GM10248 (cell line): Measurements from ENCODE around the gene TFRC.

ENCODE experiments used
- CTCF ChIA-PET: fragments of 300-600 bp; sonication (Branson Sonifier 250); formaldehyde crosslinking; extraction: SDS; loops from one replicate; lab custom pipeline; 2021; ENCODE audit warnings: antibody characterized with exemption; lab: Yijun Ruan, JAX
- POLR2A ChIA-PET: fragments of 350-650 bp; sonication (Branson Sonifier 250); formaldehyde crosslinking; extraction: SDS; loops from one replicate; lab custom pipeline; 2020; ENCODE audit warnings: antibody characterized with exemption; lab: Yijun Ruan, JAX
- DNase-seq: peaks from one replicate; pipeline ENCODE4 v3.0.0; 2012; ENCODE audit errors: extremely low spot score
- TF ChIP-seq, protein P1 (sequence below): IDR thresholded peaks from 2 replicates; pipeline ENCODE4 v1.5.1; 2012; ENCODE audit warnings: mild to moderate bottlenecking, low read depth; ENCODE audit errors: extremely low read depth, missing control alignments, control extremely low read depth

The TFRC gene

DNA sequence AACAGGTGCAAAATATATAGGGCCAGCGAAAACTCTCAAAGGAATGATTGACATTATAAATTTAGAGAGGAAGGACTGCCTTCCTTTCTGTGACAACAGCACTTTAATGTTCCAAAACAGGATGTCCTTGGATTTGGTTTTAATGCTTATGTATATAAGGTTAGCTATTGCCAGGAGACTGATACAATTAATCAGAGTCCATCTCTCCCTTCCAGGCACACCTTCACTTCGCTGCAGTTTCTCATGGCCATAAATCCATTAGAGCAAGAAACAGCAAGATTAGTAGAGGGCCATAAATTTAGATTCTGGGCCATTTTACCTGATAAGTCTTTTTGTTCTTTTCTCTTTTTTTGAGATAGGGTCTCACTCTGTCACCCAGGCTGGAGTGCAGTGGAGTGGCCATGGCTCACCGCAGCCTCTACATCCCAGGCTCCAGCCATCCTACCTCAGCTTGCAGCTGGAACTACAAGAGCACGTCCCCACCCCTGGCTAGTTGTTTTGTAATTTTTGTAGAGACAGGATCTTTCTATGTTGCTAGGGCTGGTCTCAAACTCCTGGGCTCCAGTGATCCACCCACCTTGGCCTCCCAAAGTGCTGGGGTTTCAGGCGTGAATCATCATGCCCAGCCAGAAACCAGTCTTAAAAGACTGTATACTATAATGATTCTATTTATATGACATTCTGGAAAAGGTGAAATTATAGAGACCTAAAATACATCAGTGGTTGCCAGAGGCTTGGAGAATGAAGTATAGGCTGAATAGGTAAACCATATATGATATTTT, 15.7 kb upstream of the TFRC start:
- ChIA-PET POLR2A (interaction anchor here (1.2 to 1.9 kb wide), 4 partner anchors 11 to 84 kb away, joined by 3 to 6 read pairs (median 4); no protein-coding TSS in a partner anchor), CTCF (interaction anchor here (1.0 to 5.2 kb wide), 7 partner anchors 8 to 100 kb away, joined by 3 to 20 read pairs (median 5); no protein-coding TSS in a partner anchor)
- no peak for DNase-seq
- TF ChIP-seq, protein P1, sequence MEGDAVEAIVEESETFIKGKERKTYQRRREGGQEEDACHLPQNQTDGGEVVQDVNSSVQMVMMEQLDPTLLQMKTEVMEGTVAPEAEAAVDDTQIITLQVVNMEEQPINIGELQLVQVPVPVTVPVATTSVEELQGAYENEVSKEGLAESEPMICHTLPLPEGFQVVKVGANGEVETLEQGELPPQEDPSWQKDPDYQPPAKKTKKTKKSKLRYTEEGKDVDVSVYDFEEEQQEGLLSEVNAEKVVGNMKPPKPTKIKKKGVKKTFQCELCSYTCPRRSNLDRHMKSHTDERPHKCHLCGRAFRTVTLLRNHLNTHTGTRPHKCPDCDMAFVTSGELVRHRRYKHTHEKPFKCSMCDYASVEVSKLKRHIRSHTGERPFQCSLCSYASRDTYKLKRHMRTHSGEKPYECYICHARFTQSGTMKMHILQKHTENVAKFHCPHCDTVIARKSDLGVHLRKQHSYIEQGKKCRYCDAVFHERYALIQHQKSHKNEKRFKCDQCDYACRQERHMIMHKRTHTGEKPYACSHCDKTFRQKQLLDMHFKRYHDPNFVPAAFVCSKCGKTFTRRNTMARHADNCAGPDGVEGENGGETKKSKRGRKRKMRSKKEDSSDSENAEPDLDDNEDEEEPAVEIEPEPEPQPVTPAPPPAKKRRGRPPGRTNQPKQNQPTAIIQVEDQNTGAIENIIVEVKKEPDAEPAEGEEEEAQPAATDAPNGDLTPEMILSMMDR = no peak

DNA sequence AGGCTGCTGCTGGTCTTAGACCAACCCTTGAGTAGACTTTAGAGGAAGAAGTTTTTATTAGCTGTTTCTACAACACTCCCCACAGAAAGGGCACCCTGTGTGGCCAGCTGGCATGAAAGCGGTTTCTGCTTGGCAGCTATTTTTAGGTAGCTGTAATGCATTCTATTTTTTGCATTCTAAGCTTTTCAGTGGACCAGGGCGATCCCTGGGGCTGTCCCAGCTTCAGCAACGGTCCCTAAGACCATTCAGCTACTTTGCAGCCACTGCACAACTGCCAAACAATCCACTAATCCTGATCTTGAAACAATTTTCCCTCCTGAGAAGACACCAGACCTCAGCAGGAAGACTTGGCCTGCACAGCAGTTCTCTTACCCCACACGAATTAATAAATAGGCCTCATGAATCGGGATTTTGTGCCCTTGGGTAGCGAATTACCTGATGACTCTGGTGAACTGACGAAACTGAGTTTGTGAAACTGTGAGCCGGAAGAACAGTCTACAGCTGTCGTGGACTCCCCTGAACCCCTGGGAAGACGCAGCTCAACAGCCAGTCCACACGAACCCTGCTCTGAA, 14.6 kb upstream of the TFRC start:
- TF ChIP-seq, protein P1 = no peak
- POLR2A ChIA-PET = interaction anchor here (1.1 to 1.9 kb wide), 5 partner anchors 12 to 86 kb away, joined by 3 to 6 read pairs (median 4); no protein-coding TSS in a partner anchor

DNA sequence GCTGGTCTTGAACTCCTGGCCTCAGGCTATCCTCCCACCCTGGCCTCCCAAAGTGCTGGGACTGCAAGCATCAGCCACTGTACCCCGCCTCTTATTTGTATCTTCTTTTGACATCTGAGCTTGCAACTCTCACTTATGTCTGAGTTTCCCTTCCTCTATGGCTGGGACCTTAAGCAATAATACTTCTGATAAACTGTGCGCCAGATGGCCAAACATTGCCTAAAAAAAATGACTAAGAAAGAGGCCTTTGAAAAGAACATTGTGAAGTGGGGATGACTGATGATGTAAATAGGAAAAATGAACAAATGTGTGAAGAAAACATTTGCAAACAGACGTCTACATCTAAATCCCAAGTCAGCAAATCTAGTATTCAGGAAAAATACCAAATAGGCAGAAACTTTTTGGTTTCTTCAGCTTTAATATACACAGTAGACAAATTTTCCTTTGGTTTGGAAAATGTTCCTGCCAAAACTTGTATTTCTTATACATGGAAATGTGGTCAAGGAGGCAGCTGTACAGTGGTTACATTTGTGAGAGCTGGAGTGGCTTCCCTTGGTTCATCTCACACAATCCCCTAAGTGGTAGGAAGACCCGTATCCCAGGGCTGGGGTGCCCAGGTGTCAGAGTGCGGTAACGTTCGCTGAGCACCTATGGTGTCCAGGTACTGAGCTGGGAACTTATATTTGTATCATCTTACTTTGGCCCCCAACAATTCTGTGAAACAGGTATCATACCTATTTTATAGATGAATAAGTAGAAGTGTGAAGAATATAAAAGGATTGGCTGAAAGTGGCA, 11.6 kb upstream of the TFRC start:
- ChIA-PET CTCF (interaction anchor here (0.9 to 5.2 kb wide), 6 partner anchors 9 to 25 kb away, joined by 3 to 23 read pairs (median 8); no protein-coding TSS in a partner anchor), POLR2A (no interaction called here)
- TF ChIP-seq, protein P1 = no peak
- peak; percentile 37 for DNase-seq

More for the DNA sequence above, 14.6 kb upstream of the TFRC start:
- CTCF ChIA-PET = interaction anchor here (0.7 to 5.2 kb wide), 13 partner anchors 9 to 157 kb away, joined by 3 to 20 read pairs (median 5); no protein-coding TSS in a partner anchor
- peak; percentile 65 for DNase-seq

DNA sequence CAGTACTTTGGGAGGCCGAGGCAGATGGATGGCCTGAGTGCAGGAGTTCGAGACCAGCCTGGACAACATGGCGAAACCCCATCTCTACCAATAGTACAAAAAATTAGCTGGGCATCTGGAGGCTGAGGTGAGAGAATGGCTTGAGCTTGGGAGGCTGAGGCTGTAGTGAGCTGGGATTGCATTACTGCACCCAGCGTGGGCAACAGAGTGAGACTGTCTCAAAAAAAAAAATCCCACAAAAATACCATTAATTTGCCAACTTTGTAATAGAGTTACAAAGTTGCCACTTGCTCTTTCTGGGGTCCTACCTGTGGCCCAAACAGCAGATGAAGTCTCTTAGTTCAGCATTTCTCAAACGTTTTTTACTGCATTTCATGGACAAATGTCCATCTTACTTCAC, 6.0 kb upstream of the TFRC start:
- TF ChIP-seq, protein P1 = no peak
- no peak for DNase-seq
- POLR2A ChIA-PET = no interaction called here
- CTCF ChIA-PET = no interaction called here

DNA sequence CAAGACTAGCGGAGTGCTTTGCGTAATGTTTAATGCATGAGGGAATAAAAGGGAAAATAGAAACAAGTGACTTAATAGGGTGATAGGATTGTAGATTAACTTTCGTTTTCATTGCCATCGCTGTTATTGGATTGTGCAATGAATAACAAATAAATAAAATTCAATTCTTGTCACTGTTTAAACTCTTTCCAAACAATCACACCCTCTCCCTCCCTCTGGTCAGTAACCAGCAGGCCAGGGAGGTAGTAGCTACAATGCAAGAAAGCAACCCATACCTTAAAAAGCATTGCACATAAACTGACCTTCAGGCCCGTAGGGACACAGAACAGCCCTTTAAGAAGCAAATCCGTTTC, 705 bp upstream of the TFRC start:
- POLR2A ChIA-PET = no interaction called here
- CTCF ChIA-PET = interaction anchor here (1.4 kb wide), 1 partner anchor 9 kb away, joined by 5 read pairs; no protein-coding TSS in a partner anchor
- TF ChIP-seq, protein P1 = no peak
- DNase-seq = peak; percentile 31
